SKM-1 (cell line): ENCODE measurements around the gene VN1R5.
"Not testable (repeated sequence)": the region's sequence is repeated elsewhere in the genome, so short reads cannot be mapped to it uniquely, and the experiment has no call there.

Experiments
- DNase-seq: peaks from one replicate; lab custom pipeline; 2025; ENCODE audit not compliant: unreplicated experiment; lab: John Stamatoyannopoulos, UW

VN1R5 gene

DNA sequence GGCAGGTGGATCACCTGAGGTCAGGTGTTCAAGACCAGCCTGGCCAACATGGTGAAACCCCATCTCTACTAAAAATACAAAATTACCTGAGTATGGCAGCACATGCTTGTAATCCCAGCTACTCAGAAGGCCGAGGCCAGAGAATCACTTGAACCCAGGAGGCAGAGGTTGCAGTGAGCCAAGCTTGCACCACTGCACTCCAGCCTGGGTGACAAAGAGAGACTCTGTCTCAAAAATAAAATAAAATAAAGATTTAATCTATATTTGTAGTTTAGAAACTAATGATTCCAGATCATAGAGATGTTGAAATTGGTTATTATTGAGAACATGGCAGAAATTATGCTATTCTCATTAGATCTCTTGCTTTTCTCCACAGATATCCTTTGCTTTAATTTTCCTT is at the start of gene VN1R5:
VN1R5 (plus strand) TSS at position 301 of the 400 bp plus-strand sequence.
- DNase-seq, result not testable (repeated sequence)

DNA sequence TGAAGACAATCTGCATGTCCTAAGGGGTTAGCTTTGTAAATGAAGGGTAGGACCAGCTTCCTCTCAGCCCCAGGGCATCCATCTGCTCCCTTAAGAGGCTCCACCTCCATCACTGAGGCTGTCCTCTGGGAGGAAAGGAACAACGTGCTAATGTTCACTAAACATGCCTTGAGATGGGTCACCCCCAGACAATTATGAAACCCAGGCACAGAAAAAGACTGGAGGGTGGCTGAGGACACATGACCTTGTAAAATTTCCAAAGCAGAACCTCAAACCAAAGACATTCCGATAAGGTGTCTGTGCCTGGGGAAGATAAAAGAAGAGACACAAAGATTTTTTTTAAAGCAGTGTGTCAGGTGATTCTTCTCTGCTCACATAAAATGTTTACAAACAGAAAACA is 46.5 kb upstream of the VN1R5 start:
- DNase-seq, result no peak

DNA sequence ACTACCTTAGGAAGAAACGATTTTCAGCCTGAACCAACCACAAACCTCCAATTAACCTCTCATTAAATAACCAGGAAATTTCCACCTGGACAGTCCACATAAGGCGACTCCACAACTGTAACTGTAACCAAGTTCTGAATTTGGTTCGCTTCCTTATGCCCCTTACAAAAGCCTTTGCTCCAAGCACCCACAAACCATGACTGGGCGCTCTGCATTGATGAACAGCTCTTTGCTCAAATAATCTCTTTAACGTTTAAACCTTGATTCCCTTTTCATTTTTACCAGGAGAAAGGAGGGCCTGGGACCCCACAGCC is 45.9 kb upstream of the VN1R5 start:
- no peak for DNase-seq

DNA sequence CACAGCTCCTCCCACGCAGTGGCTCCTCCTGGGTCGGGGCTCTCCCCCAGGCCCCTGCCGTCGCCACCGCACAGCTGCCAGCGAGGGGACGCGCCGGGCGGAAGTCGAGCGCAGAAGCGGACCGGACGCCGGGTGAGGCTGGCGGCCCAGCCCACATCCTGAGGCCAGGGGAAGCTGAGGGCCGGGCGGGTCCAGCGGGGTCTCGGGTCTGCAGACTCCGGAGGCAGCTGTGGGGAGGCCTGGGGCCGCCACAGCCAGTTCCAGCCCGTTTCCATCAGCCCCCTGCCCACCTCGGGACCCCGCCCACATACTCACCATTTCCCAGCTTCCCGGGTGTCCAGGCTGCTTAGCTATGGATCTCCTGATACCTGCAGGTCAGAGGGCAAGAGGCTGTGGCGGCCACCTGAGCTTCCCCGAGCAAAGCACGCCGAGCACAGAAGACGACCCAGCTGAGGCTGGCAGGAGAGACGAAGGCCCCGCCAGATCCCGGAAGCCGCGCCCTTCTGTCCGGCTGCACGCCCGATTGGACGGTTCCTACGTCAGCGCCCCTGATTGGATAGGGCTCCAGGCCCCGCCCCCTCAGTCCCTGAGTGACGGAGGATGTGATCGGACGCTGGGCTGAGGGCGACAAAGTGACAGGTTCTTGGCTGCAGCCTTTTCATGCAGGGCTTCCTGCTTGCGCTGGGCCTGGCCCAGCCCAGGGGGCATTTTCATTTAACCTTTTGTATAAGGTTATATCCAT is 45.3 kb upstream of the VN1R5 start:
- DNase-seq, result peak; percentile 98

DNA sequence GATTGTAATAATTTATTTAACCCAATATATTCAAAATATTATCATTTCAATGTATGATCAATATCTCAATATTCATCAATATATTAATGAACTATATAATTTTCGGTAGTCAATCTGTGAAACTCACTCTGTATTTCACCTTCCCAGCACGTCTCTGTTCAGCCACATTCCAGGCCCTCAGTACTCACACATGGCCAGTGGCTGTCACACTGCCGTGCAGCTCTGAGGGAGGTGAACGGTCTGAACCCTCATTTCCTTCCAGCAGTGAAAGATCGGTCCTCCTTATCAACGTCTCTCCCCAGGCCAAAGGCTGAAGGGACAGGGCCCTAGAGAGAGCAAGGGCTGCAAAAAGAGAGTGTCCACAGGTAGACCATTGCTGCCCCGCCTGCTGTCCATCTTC is 44.5 kb upstream of the VN1R5 start:
- no peak for DNase-seq

DNA sequence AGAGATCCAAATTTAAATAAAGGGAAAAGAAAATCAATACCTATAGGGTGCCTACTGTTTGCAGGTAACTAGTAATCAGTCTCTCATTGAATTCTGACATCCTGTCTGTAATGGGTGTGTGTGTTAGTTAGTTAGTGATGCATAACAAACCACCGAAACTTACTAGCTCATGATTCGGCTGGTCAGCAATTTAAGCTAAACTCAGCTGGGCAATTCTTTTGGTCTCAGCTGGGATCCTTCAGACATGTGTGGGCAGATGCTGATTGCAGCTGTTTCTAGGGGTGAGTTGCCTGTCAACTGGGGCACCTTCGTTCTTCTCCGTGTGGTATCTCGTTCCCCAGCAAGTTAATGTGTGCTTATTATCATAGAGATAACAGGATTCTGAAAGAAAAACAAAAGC is 43.9 kb upstream of the VN1R5 start:
- DNase-seq, result no peak

DNA sequence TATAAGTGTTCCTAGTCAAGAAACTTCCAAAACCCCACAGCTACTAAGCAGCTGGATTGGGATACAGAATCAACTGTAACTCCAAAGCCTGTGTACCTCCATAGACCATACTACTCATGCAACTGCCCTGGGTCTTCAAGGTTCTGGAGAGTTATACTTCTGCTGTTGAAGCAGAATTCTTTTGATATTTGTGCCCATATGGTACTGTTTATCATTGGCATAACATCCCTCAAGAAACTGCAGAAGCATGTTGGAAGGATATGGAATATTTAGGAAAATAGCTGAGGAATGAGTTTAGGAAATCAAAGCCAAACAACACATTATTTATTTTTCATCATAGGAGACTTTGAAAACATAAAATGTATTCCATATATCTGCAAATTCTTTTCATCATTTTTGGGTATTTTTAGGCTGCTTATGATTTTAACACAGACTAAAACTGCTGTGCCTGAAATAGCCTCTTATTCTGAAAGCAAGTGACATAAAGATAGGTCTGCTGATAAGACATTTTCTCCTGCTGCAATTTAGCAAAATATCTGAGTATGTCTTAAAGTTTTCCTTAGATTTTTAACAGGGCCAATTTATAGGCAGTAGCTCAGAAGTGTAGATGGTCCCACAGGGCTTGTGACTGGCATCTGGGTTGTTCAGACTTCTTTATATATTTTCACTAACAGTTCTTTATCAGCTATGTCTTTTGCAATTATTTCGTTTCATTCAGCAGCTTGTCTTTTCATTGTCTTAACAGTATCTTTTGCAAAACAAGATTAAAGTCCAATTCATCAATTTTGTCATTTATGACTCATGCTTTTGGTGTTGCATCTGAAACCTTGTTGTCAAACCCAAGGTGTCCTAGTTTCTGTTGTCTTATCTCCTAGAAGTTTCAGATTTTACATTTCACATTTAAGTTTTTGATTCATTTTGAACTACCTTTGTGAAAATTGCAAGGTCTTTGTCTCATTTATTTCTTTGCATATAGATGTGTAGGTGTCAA is 43.0 kb upstream of the VN1R5 start:
- no peak for DNase-seq

DNA sequence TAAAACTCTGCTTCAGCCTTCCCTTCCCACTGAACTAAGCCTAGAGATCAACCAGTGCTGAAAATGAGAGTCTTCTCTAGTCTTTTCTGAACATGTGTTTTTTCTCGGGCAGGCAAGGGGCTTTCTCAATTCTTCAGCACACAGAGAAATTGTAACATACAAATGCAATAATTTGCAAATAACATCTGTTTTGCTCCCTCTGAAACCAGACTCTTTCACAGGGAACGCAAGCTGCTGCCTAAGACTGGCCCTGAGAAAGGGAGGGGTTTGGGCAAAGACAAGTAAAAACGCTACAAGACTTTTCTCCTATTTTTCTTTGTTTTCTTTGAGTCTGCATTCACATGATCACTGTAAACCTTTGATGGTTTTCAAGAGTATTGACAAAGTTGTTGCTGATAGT is 39.6 kb upstream of the VN1R5 start:
- DNase-seq, result no peak

DNA sequence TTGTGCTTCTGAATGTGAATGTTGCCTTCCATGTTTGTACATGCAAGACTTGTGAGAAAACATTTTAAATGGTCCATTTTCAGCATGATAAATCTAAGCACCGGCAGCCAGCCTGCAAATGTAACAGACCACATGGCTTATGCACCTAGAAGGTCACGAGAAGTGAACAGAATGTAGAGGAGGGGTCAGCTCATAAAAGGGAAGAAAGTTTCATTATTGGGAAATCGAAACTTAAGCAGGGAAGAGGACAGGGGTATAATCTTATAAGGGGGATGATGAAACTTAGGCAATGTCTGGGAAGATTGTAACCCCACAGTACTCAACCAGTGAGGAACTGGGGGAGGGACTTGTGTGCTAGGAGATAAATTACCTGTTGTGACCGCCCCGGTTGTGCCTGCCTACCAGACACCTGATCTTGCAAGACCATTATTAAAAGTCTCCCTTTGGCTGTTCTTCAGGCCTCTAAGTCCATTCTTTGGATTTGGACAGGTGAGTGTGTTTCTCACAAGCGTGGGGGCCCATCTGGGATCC is 37.7 kb upstream of the VN1R5 start:
- DNase-seq, result no peak

DNA sequence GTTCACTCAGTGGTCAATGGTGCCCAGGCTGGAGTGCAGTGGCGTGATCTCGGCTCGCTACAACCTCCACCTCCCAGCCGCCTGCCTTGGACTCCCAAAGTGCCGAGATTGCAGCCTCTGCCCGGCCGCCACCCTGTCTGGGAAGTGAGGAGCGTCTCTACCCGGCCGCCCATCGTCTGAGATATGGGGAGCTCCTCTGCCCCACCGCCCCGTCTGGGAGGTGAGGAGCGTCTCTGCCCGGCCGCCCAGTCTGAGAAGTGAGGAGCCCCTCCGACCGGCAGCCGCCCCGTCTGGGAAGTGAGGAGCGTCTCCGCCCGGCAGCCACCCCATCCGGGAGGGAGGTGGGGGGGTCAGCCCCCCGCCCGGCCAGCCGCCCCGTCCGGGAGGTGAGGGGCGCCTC is 35.6 kb upstream of the VN1R5 start:
- DNase-seq, result not testable (repeated sequence)

DNA sequence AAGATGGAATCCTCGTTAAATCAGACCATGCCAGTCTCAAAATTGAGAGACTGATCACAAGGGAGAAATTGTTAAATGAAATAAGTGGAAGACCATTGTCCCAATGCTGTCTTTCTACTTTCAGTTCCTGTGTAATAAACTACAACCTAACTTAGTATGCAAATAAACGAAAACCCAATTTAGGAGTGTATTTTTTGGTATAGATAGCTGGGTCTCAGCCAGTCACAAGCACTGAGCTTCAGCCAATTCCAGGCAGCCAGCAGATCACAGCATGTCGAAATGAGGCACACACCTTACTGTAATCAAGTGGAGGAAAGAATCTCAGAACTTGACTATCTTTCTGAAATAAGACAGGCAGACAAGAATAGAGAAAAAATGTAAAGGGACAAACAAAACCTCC is 33.0 kb upstream of the VN1R5 start:
- DNase-seq, result no peak

DNA sequence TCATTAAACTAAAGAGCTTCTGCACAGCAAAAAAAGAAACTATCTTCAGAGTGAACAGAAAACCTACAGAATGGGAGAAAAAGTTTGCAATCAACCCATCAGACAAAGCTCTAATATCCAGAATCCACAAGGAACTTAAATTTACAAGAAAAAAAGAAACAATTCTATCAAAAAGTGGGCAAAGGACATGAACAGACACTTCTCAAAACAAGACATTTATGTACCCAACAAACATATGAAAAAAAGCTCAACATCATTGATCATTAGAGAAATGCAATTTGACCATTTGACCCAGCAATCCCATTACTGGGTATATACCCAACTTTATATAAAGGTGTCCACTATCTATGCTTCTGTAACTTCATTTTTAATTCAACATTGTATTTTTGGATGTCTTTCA is 31.1 kb upstream of the VN1R5 start:
- DNase-seq, result no peak

DNA sequence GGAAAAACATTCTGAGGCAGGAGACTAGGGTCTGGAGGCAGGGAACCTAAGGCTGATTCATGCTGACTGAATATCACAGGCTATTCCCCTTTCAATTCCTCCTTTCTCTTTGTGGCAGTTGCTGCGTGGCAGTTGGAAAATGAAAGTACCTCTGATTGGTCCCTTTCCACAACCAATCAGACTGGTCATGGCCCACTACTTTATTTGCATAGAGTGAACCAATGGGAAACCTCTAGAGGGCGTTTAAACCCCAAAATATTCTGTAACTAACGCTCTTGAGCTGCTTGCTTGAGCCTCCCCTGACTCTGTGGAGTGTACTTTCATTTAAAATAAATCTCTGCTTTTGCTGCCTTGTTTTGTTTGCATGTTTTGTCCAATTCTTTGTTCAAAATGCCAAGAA is 27.7 kb upstream of the VN1R5 start:
- DNase-seq, result no peak

DNA sequence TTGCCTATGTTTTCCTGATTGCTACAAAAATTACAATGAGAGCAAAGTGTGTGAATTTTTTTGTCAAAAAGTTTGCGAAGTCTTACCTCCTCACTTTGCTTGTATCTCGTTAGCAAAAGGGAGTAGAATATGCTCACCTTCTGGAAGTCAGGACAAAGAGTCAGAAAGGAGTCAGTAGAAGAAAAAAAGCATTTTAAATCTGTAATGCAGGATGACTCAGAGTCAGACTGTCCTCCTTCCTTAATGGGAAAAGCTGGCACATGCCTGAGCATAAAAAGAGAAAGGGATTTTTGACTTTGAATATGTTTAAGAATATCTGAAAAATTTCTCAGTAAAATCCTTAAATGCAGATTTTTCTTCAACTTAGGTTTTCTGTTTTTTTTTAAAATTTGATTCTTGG is 14.2 kb upstream of the VN1R5 start:
- DNase-seq, result no peak

DNA sequence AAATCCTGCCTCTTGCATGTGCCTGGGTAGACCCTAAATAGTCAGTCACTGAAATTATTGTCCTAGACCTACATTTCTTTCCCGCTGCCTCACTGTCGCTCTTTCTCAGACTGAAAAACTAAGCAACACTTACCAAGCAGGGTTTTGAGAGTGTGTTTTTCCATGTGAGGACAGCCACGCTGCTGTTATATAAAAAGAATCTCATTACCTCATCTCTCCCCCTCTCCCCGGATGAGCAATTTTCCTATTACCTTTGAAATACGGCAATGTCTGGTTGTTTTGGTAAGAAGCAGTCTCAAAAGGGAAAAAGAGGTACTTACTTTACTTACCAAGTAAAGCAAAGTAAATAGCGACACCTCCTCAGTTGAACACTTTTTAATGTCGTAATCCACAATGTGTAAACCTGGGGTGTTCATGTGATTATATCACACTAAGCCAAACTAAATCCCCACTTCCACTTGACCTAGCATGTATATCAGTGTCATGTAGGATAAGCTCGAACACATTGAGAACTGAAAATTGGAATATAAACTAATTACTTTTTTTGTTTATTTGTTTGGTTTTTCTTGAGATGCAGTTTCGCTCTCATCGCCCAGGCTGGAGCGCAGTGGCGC is 12.2 kb upstream of the VN1R5 start:
- DNase-seq, result no peak

DNA sequence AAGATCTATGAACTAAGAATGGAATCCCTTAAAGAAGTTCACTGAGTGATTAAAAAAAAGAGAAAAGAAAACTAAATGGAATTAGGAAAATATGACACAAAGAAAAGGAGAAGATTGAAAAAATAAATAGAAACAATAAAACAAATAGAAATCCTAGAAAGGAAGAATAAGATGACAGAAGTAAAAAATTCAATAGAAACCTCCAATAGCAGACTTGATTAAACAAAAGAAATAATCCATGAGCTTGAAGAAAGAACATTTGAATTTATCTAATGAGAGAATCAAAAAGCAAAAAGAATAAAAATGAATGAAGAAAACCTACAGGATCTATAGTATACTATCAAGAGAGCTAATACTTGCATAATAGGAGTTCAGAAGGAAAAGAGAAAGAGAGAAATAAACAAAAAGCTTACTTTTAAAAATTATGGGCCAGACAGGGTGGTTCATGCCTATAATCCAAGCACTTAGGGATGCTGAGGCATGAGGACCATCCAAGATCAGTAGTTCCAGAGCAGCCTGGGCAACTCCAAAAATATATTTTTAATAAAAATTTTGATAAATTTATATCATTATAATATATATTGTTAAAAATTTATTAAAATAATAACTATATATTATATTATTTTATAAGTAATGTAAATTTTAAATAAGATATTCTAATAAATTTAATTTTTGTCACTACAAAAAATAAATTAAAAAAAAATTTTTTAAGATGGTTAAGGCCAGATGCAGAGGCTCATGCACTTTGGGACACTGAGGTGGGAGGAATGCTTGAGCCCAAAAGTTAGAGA is 9.4 kb upstream of the VN1R5 start:
- DNase-seq, result no peak

DNA sequence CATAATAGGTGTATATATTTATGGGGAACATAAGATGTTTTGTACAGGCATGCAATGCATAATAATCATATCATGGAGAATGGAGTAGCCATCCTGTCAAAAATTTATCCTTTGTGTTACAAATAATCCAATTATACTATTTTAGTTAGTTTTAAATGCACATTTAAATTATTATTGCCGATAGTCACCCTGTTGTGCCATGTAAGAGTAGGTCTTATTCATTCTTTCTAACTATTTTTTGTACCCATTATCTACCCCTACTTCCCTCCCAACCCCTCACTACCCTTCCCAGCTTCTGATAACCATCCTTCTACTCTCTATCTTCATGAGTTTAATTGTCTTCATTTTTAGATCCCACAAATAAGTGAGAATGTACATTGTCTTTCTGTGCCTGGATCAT is 8.3 kb upstream of the VN1R5 start:
- no peak for DNase-seq

DNA sequence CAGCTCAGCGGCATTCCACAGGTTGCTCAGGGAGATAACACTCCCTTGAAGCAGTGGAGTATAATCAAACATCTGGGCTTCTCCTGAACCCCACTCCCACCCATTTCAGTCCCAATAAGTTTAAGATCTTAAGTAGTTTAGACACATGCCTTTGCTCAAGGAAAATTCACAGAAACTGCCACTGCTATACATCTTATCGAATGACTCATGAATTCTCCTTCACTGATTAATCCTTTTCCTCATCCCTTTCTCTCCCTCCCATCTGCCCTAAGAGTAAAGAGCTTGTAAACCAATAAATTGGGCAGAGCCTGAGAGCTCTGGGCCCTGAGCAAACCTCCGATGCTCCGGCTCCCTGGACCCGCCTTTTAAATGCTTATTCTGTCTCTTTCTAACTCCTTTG is 10.2 kb downstream of the VN1R5 start:
- DNase-seq, result no peak

DNA sequence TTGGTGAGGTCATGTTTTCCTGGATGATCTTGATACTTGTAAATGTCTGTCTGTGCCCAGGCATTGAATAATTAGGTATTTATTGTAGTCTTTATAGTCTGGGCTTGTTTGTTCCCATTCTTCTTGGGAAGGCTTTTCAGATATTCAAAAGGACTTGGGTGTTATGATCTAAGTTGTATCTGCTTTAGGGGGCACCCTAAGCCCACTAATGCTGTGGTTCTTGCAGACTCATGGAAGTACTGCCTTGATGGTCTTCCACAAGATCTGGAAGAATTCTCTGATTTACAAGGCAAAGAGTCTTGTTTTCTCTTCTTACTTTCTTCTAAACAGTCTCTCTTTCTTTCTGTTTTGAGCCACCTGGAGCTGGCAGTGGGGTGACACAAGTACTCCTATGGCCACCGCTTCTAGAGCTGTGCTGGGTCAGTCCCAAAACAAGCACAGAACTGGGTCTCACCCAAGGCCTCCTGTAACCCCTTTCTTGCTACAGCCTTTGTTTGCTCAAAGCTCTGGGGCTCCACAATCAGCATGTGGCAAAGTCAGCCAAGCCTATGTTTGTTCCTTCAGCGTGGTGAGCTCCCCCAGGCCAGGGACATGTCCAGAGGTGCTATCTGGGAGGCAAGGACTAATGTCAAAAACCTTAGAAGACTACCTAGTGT is 12.6 kb downstream of the VN1R5 start:
- no peak for DNase-seq

DNA sequence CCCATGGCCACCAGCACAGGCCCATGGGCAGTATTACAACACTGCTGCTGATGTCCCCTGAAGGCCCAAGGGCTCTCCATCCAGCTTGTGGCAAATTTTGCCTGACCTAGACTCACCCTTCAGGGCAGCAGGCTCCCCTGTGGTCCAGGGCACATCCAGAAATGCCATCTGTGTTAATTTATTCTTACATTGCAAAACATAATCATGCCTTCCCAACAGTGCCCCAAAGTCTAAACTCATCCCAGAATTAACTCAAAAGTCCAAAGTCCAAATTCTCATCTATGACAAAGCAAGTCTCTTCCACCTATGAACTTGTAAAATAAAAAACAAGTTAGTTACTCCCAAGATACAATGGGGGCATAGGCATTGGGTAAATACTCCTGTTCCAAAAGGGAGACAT is 13.3 kb downstream of the VN1R5 start:
- DNase-seq, result no peak
